GM19467 (cell line): ENCODE data around the gene SPATA3.
A peak's percentile ranks its signal among the peaks of the same experiment; 100 is the strongest.

Experiments used
- ATAC-seq: cut with Tn5 transposase; IDR thresholded peaks from one replicate; pipeline ENCODE4 v1.9.1; 2021; ENCODE audit warnings: mild to moderate bottlenecking, moderate library complexity; ENCODE audit not compliant: unreplicated experiment

Gene SPATA3

GRCh38 chr2:230995821-230996220 lies at the start of gene SPATA3:
Gene SPATA3 (plus strand): TSS chr2:230996121. CDS start chr2:230996234, 113 bp downstream.
- no peak for ATAC-seq

DNA sequence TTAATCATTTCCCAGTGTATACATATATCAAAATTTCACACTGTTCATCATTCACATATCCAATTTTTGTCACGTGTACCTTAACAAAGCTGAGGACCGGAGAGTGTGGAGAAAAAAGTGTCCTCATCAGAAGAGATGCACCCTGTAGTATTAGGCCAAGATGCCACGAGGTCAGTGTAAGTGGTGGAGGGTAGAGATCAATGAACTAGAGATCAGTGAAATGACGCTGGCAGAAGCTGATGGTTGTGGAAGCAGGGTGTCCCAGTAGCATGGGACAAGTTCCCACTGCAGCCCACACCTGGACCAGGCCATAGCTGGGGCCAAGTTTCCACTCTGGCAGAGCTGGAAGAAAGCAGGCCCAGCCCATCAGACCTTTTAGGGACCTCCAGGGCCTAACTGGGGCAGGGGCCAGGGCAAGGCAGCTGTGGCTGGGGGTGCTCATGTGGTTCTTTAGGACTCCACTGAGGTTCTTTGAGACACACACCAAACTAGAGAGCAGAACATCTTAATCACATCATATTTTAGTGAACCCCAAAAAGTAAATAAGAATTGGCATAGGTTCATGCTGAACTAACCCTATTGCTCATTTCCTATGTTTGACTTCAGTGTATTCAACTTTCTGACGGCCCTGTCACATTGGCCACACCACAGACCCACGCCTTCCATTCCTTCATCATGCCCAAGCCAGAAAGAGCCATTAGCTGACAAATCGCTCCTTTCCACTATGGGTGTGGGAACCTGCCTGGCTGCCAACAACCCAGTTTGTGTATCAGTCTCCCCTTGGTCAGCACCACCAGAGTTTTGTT lies 49.3 kb upstream of the SPATA3 start:
- no peak for ATAC-seq

- ATAC-seq, result no peak
These were observed 48.7 kb upstream of the SPATA3 start for GRCh38 chr2:230947235-230947576.

- ATAC-seq, result peak; percentile 31
These were observed 48.0 kb upstream of the SPATA3 start for GRCh38 chr2:230947908-230948365.

DNA sequence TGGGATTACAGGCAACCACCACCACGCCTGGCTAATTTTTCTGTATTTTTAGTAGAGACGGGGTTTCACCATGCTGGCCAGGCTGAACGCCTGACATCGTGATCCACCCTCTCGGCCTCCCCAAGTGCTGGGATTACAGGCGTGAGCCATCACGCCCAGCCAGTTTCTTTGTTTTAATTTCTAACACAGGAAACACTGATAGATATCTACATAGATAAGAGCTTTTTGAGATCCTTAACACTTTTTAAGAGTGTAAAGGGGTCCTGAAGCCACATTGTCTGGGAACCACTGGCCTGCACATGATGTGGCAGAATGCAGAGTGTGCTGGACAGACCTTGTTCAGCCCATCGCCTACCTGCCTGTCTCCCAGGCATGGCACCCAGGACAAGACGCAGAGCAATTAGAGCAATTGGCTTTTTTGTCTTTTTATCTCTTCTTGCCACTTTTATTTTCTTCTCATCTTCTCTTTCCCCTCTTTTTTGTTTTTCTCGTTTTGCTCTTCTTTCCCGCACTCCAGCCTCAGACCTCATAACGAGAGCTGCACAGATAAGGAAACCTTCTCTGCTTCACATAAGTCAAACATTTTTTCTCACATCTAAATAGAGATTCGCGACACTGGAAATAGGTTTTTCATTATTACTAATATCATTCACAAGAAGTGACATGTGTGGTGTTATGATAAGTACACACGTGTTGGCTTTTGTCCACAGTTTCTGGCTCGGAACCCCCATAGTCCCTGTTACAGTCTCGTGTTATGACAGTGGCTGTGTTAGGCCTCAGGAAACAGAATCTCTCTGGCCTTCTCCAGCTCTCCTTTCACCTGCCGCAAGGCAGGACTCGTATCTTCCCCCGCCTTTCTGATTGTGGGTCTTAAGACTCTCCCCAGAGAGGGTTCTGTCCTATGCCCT lies 45.7 kb upstream of the SPATA3 start:
- peak; percentile 50 for ATAC-seq

- ATAC-seq, result no peak
These were observed 45.0 kb upstream of the SPATA3 start for GRCh38 chr2:230950874-230951339.

GRCh38 chr2:230951396-230951795 lies 44.5 kb upstream of the SPATA3 start:
- no peak for ATAC-seq

GRCh38 chr2:230952226-230952956 lies 43.5 kb upstream of the SPATA3 start:
- no peak for ATAC-seq

- ATAC-seq, result no peak
These were observed 42.1 kb upstream of the SPATA3 start for GRCh38 chr2:230953845-230954244.

DNA sequence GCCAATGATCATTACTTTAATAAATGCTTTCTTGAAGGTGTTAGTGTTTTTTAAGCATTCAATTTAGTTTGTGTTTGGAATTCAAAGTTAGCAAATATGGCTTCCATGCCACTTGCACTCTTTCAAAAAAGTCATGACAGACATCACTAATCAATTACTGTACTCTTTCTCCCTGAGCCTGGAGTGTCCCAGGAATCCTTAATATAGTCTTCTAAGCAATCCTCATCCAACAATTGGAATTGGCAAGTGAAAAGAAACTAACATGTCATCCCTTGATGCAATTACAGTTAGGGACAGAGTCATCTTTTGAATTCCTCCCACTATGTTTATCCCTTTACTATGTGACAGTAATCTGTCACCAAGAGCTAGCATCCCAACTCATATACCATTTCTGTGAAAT lies 41.2 kb upstream of the SPATA3 start:
- no peak for ATAC-seq

GRCh38 chr2:230955163-230955737 lies 40.7 kb upstream of the SPATA3 start:
- no peak for ATAC-seq

DNA sequence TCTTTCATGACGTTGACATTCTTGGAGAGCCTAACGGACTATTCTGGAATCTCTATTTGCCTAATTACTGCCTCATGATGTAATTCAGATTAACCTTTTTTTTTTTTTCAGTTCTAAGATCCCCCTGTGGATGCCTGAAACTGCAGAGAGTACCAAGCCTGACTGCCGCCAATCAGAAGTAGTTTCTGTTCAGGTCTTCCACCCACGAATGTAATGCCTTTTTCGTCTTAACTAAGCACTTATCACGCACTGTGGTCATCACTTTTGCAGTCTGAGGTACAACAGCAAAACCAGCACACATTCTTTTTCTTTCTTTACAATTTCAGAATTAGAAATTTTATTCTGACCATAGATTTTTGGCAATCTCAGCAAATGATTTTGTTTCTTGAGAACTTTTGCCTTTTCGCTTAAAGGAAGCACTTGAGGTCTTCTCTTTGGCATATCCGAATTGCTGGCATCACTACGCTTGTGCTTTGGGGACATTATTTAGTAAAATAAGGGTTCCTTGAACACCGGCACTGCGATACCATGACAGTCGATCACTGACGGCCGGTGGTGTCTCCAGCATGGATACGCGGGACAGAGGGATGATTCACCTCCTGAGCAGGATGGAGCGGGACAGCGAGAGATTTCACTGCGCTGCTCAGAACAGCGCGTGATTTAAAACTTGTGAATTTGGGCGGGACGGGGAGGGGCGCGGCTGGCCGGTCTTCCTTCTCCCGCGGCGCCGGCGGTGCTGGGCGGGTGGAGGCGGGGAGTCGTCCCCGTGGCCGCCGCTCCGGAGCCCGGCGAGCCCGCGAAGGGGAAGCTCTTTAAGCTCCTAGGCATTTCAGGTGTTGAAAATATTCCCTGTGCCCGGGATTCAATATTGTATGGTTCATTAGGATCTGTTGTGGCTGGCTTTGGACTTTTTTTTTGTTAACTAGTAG lies 38.8 kb upstream of the SPATA3 start:
- ATAC-seq, result peak; percentile 50

GRCh38 chr2:230957756-230958391 lies 38.0 kb upstream of the SPATA3 start:
- ATAC-seq, result no peak

DNA sequence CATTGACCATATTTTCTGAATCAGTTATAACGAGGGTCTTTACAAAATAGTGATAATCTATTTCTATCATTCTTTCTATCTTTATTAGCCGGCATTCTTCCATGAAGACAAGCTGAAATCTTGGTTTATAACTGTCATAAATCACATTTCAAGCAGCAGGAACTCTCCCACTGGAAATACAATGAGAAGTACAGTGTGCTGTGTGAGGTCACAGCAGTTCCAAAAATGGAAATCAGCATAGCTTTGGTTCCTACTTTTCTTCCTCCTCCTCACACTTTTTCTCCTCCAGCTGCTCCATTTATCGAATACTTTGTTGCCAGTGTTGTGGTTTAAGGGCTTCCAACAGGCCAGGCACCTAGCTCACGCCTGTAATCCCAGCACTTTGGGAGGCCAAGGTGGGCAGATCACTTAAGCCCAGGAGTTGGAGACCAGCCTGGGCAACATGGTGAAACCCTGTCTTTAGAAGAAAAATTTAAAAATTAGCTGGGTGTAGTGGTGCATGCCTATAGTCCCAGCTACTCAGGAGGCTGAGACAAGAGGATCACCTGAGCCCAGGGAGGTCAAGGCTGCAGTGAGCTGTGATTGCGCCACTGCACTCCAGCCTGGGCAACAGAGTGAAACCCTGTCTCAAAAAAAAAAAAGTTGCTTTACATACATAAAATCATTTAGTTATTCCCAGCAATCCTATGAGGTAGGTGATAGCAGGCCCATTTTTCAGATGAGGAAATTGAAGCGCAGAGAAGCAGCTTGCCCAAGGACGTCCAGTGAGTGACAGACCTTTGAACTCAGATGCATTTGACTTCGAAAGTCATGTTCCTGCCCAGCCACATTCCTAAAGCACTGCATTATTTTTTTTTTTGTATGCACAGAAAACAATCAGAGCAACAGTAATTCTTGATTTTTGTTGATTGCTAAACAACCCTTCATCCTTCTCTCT lies 36.8 kb upstream of the SPATA3 start:
- ATAC-seq, result no peak

DNA sequence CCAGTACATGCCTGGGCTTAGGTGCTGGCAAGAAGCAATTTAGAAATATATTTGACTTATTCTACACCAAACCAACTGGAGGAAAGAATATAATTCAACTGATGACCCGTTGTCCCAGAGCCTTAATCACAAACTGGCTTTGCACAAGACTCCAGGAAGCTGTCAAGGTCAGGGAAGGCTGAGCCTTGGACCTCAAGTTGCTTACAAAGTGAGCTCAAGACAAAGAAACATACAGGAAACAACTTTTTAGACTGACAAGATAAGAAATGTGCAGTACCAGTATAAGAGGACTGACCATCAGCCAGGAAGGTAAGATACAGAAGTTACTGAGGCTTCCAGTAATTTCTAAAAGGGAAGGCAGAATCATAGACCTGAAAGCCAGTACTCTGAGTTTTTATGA lies 35.9 kb upstream of the SPATA3 start:
- ATAC-seq, result no peak

GRCh38 chr2:230961091-230961491 lies 34.8 kb upstream of the SPATA3 start:
- no peak for ATAC-seq

- ATAC-seq, result no peak
These were observed 31.7 kb upstream of the SPATA3 start for GRCh38 chr2:230964136-230964730.

DNA sequence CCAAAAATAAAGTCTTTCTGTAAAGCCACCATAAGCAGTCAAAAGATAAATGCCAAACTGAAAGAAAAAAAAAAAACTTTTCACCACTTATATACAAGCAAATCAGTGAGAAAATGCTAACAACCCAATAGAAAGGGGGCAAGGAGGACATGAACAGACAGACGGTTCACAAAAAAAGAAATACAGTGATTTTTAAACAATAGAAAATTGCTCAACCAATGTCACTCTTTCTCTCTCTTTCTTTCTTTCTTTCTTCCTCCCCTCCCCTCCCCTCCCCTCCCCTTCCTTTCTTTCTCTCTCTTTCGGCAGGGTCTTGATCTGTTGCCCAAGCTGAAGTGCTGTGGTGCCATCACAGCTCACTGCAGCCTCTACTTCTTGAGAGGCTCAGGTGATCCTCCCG lies 28.8 kb upstream of the SPATA3 start:
- no peak for ATAC-seq
